ENCODE measurements around the gene GABRA4.

The GABRA4 gene

GRCh38 chr4:46927201-46927600 lies 66.2 kb downstream of the GABRA4 start:
- DNase-seq (ENCODE audit: low spot score) = no peak

GRCh38 chr4:46924789-46925529 lies 68.4 kb downstream of the GABRA4 start:
- no peak for DNase-seq (ENCODE audit: low spot score)

GRCh38 chr4:46922205-46922604 lies 71.2 kb downstream of the GABRA4 start:
- DNase-seq (ENCODE audit: low spot score) = no peak

GRCh38 chr4:46909078-46909477 lies 84.3 kb downstream of the GABRA4 start, which contains the start of gene COX7B2:
Gene COX7B2 (minus strand): TSS chr4:46909245. CDS start chr4:46735192, 174,053 bp downstream.
- no peak for DNase-seq (ENCODE audit: low spot score)

GRCh38 chr4:46908148-46908547 lies 85.2 kb downstream of the GABRA4 start:
- DNase-seq (ENCODE audit: low spot score) = no peak

- no peak for DNase-seq (ENCODE audit: low spot score)
Observed at GRCh38 chr4:46900082-46900481, 93.3 kb downstream of the GABRA4 start.

- DNase-seq (ENCODE audit: low spot score) = no peak
Observed at GRCh38 chr4:46894826-46895225, 98.6 kb downstream of the GABRA4 start.

GRCh38 chr4:46890056-46890455 lies 103.3 kb downstream of the GABRA4 start:
- DNase-seq (ENCODE audit: low spot score) = no peak

- DNase-seq (ENCODE audit: low spot score) = no peak
Observed at GRCh38 chr4:46889410-46889809, 104.0 kb downstream of the GABRA4 start.

GRCh38 chr4:46886711-46887110 lies 106.7 kb downstream of the GABRA4 start:
- no peak for DNase-seq (ENCODE audit: low spot score)

- DNase-seq (ENCODE audit: low spot score) = no peak
Observed at GRCh38 chr4:46878641-46879040, 114.7 kb downstream of the GABRA4 start.

- no peak for DNase-seq (ENCODE audit: low spot score)
Observed at GRCh38 chr4:46874811-46875210, 118.6 kb downstream of the GABRA4 start.

GRCh38 chr4:46870411-46870810 lies 123.0 kb downstream of the GABRA4 start:
- no peak for DNase-seq (ENCODE audit: low spot score)
